ENCODE measurements around the gene CHCHD6.

Gene CHCHD6

DNA sequence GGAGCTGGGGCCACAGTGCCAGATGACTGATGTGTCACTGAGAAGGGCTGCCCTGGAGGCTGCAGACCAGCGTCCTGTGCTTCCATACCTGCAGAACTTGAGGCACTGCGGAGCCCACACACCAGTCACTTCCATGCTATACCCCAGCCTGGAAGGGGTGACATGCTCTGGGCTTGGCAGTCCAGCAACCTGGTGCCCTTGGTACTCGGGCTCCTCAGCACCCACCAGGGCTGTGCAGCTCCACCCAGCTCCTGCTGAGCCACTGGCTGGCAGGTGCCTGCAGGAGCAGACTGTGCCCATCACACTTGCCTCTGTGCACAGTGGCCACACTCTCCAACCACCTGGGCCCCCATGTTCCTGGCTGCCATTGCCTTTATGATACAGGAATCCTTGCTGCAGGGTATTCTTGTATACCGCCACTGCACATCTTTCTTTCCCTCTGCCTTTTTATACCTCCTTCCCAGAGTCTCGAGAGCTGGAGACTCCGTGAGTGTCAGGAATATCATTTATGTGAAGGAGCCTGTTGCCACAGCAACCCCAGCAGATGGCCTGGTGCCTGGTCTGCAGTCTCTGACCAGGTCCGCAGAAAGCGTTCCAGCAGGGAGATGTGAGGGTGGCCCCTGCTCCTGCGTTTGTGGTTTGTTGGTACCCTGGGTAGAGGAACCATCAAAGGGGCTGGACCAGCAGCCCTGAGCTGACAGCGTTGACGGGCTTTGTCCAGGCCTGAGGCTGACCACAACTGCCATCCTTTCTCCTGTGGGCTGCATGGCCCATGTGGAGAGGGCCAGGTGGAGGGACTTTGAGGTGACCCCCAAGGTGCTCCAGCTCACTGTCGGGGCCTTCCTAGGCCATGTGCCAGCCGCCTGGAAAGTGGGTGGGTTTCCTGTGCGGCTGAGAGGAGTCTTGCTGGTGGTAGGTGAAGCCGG, 185.5 kb downstream of the CHCHD6 start:
- no peaks in the 10 kb centered on the region for H3K36me3 ChIP-seq (ENCODE audit: control insufficient read depth, insufficient read depth, low read length)

DNA sequence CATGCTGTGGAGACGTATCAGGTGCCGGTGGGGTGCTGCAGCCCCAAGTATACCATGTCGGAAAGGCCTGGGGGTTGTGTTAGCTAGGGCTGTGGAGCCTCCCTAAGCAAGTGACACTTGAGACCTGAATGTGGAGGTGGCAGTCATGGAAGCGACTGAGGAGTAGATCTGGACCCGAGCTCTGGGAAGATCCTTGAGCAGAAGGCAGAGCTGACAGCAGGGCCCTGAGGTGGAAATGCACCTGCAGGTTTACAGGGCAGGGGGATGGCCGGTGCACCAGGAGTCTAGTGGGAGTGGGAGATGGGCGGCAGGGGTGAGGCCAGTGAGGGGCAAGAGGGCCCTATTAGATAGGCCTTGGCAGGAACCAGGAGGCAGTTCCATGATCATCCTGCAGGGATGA, 187.1 kb downstream of the CHCHD6 start:
- H3K9ac ChIP-seq (ENCODE audit: low read depth, low read length): no peak overlapping the region
- H3K36me3 ChIP-seq (ENCODE audit: control insufficient read depth, insufficient read depth, low read length): no peaks in the 10 kb centered on the region
- peaks cover 4% of the 10 kb centered on the region; the same call in 1 of the 2 replicates for H3K4me1 ChIP-seq (ENCODE audit: control insufficient read depth, insufficient read depth, low read length)
- H3K9me3 ChIP-seq (ENCODE audit: control insufficient read depth, insufficient read depth, low read length): no peaks in the 10 kb centered on the region
- no peaks in the 10 kb centered on the region for H3K27me3 ChIP-seq (ENCODE audit: control insufficient read depth, insufficient read depth, low read length)
- no peak overlapping the region for H3K4me3 ChIP-seq (ENCODE audit: low read depth, low read length)
- H3K27ac ChIP-seq (ENCODE audit: low read depth, low read length): no peak overlapping the region

More for the DNA sequence above, 185.5 kb downstream of the CHCHD6 start:
- H3K4me1 ChIP-seq (ENCODE audit: control insufficient read depth, insufficient read depth, low read length): peaks cover 4% of the 10 kb centered on the region; the same call in 1 of the 2 replicates
- no peak overlapping the region for H3K27ac ChIP-seq (ENCODE audit: low read depth, low read length)
- H3K9ac ChIP-seq (ENCODE audit: low read depth, low read length): no peak overlapping the region
- H3K9me3 ChIP-seq (ENCODE audit: control insufficient read depth, insufficient read depth, low read length): no peaks in the 10 kb centered on the region
- H3K27me3 ChIP-seq (ENCODE audit: control insufficient read depth, insufficient read depth, low read length): no peaks in the 10 kb centered on the region
- no peak overlapping the region for H3K4me3 ChIP-seq (ENCODE audit: low read depth, low read length)

DNA sequence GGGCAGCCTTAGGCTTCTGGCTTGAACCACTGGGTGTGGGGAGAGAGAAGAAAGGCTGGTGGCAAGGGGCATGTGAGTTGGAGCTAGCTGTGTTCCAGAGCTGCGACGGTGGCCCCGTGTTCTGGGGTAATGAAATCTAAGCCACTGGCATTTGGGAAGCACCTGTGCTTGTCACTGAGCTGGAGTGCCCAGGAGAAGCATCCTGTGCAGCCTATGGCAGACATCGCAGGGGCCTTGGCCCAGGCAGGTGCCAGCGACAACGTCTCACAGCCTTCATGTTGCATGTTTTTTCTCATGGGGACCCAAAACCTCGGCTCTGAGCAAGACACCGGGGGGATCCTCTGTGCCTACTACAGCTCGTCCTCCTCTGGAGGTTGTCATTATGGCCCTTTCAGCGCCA, 187.8 kb downstream of the CHCHD6 start:
- H3K9ac ChIP-seq (ENCODE audit: low read depth, low read length): no peak overlapping the region
- no peaks in the 10 kb centered on the region for H3K27me3 ChIP-seq (ENCODE audit: control insufficient read depth, insufficient read depth, low read length)
- H3K4me1 ChIP-seq (ENCODE audit: control insufficient read depth, insufficient read depth, low read length): peaks cover 4% of the 10 kb centered on the region; the same call in 1 of the 2 replicates
- no peaks in the 10 kb centered on the region for H3K9me3 ChIP-seq (ENCODE audit: control insufficient read depth, insufficient read depth, low read length)
- no peak overlapping the region for H3K4me3 ChIP-seq (ENCODE audit: low read depth, low read length)
- no peaks in the 10 kb centered on the region for H3K36me3 ChIP-seq (ENCODE audit: control insufficient read depth, insufficient read depth, low read length)
- no peak overlapping the region for H3K27ac ChIP-seq (ENCODE audit: low read depth, low read length)

DNA sequence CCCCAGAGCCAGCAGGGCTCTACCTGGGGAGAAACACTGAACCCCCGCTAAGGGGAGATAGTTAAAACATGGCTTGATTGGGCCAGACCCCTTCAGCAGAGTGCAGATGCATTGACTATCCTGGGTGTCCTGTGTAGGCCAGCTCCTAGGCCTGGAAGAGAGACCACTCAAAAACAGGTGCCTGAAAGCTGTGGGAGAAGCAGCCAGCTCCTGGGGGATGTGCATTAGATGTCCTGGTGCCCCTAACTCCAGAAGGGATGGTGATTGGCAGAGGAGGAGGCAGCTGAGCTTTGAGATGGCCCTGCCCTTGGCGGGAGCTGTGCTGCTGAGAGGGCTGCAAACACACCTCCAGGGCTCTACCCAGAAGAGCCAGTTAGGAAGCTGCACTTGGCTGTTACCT, 189.6 kb downstream of the CHCHD6 start:
- no peaks in the 10 kb centered on the region for H3K27me3 ChIP-seq (ENCODE audit: control insufficient read depth, insufficient read depth, low read length)
- no peaks in the 10 kb centered on the region for H3K9me3 ChIP-seq (ENCODE audit: control insufficient read depth, insufficient read depth, low read length)
- no peak overlapping the region for H3K4me3 ChIP-seq (ENCODE audit: low read depth, low read length)
- no peak overlapping the region for H3K9ac ChIP-seq (ENCODE audit: low read depth, low read length)
- H3K27ac ChIP-seq (ENCODE audit: low read depth, low read length): no peak overlapping the region
- peaks cover 4% of the 10 kb centered on the region; the same call in 1 of the 2 replicates for H3K4me1 ChIP-seq (ENCODE audit: control insufficient read depth, insufficient read depth, low read length)
- no peaks in the 10 kb centered on the region for H3K36me3 ChIP-seq (ENCODE audit: control insufficient read depth, insufficient read depth, low read length)

DNA sequence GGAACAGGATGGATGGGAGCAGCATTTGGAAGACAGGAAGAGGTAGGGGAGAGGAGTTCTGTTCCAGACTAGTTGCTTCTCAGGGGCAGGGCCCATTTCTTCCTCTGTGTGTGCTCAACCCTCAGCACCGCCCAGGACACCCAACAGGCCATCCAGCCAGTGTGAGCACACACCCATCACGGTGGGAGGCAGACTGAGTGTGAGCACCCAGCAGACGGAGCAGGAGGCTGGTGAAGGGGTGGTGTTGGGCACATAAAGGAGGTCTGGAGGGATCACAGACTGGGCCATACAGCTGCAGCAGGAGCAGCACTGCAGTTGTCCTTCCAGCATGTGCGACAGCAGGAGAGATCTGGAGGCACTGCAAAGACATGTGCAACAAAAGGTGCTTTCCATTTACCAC, 190.4 kb downstream of the CHCHD6 start:
- no peaks in the 10 kb centered on the region for H3K27me3 ChIP-seq (ENCODE audit: control insufficient read depth, insufficient read depth, low read length)
- H3K9me3 ChIP-seq (ENCODE audit: control insufficient read depth, insufficient read depth, low read length): no peaks in the 10 kb centered on the region
- H3K36me3 ChIP-seq (ENCODE audit: control insufficient read depth, insufficient read depth, low read length): no peaks in the 10 kb centered on the region
- no peak overlapping the region for H3K27ac ChIP-seq (ENCODE audit: low read depth, low read length)
- no peak overlapping the region for H3K4me3 ChIP-seq (ENCODE audit: low read depth, low read length)
- no peak overlapping the region for H3K9ac ChIP-seq (ENCODE audit: low read depth, low read length)
- peaks cover 4% of the 10 kb centered on the region; the same call in 1 of the 2 replicates for H3K4me1 ChIP-seq (ENCODE audit: control insufficient read depth, insufficient read depth, low read length)

DNA sequence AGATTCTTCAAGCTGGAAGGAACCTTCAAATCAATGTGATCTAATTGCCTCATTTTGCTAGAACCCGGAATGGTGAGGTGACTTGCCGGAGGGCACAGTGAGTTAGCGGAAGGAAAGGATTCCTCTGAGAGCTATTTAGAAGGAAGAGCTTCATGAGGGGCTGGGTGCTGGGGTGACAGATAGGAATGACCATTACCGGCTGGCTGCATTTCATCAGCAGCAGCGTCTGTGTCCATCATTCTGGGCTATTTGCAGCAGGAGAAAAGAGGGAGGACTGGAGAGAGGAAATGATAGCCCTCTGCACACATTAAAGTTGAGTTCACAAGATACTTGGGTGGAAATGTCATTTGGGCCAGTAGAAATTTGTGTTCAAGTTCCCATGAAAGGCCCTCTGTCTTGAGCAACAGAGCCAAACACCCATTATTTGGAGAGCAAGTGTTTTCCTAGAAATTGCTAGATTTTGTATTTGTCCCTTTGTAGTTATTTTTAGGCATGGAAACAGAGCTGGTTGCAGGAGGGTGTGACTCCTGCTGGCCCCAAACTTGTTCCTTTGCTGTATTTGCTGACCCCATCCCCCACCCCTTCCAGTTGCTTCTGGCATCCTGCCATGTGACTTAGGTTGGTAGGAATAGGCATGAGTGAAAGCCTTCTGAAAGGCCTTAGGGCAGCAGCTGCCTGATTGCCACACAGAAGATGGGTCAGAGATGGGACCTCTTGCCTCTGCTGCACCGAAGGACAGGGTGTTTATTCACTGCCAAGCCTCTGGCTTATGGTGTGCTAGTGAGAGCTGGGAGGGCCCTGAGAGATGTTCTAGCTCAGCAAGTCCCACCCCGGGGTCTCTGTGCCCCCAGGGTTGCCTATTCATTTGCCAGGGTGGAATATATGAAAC, 191.4 kb downstream of the CHCHD6 start:
- Histone ChIP-seq H3K4me1 (ENCODE audit: control insufficient read depth, insufficient read depth, low read length) (peaks cover 4% of the 10 kb centered on the region; the same call in 1 of the 2 replicates), H3K27me3 (ENCODE audit: control insufficient read depth, insufficient read depth, low read length) (no peaks in the 10 kb centered on the region), H3K27ac (ENCODE audit: low read depth, low read length) (no peak overlapping the region), H3K9me3 (ENCODE audit: control insufficient read depth, insufficient read depth, low read length) (no peaks in the 10 kb centered on the region), H3K4me3 (ENCODE audit: low read depth, low read length) (no peak overlapping the region), H3K36me3 (ENCODE audit: control insufficient read depth, insufficient read depth, low read length) (no peaks in the 10 kb centered on the region), H3K9ac (ENCODE audit: low read depth, low read length) (no peak overlapping the region)

DNA sequence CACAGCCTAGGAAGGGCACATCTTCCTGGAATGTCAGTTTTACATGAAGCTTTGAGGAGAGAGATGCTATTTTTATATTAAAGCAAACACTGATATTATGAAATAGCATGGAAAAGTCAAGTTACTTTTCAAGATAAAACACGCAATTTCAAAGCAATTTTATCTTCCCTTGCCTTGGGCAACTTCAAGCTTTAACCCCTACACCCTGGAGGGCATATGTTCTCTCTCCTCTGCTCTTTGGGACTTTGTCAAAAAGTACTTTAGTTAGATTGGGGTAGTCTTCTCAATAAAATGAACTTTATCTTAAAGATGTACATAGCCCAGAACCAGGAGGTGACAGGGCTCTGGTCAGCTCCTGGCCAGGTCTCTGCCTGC, 192.0 kb downstream of the CHCHD6 start:
- Histone ChIP-seq H3K27me3 (ENCODE audit: control insufficient read depth, insufficient read depth, low read length) (no peaks in the 10 kb centered on the region), H3K4me3 (ENCODE audit: low read depth, low read length) (no peak overlapping the region), H3K4me1 (ENCODE audit: control insufficient read depth, insufficient read depth, low read length) (peaks cover 4% of the 10 kb centered on the region; the same call in 1 of the 2 replicates), H3K9ac (ENCODE audit: low read depth, low read length) (no peak overlapping the region), H3K27ac (ENCODE audit: low read depth, low read length) (no peak overlapping the region), H3K9me3 (ENCODE audit: control insufficient read depth, insufficient read depth, low read length) (no peaks in the 10 kb centered on the region), H3K36me3 (ENCODE audit: control insufficient read depth, insufficient read depth, low read length) (no peaks in the 10 kb centered on the region)

DNA sequence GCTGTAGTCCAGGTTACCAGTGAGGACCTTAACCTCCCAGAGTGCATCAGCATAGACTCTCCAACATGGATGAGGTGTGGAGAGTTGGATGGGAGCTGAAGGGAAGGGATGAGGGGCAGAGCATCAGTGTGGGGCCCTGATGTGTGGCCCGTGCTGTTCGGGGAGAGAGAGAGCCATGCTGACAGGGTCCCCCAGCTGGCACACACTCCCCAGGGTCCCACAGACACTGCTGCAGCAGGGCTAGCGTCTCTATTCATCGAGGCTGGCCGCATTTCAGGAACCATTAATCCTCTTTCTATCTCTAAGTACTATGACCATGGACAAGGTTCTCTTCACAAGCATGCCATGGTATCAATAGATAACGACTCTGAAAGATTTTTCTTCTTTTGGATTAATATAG, 192.9 kb downstream of the CHCHD6 start:
- H3K4me3 ChIP-seq (ENCODE audit: low read depth, low read length): no peak overlapping the region
- peaks cover 4% of the 10 kb centered on the region; the same call in 1 of the 2 replicates for H3K4me1 ChIP-seq (ENCODE audit: control insufficient read depth, insufficient read depth, low read length)
- no peak overlapping the region for H3K27ac ChIP-seq (ENCODE audit: low read depth, low read length)
- no peaks in the 10 kb centered on the region for H3K36me3 ChIP-seq (ENCODE audit: control insufficient read depth, insufficient read depth, low read length)
- H3K9ac ChIP-seq (ENCODE audit: low read depth, low read length): no peak overlapping the region
- H3K27me3 ChIP-seq (ENCODE audit: control insufficient read depth, insufficient read depth, low read length): no peaks in the 10 kb centered on the region
- no peaks in the 10 kb centered on the region for H3K9me3 ChIP-seq (ENCODE audit: control insufficient read depth, insufficient read depth, low read length)

DNA sequence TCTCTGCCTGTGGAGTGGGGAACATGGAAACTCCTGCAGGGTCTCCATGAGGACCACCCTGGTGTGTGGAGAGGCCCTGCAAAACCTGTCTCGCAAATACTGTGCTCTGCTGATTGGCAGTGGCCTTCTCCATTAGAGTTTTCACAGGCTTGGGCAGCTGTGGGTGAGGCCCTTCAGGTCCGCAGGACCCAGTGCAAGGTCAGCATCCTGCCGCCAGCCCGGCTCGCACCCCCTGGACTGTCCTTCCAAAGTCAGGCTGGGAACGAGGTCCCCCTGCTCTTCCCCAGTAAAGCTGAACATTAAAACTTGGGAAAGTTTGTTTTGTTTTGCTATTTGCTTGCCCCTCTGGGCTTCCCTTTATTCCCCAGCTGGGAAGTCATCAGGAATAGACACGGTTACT, 193.9 kb downstream of the CHCHD6 start:
- peaks cover 4% of the 10 kb centered on the region; the same call in 1 of the 2 replicates for H3K4me1 ChIP-seq (ENCODE audit: control insufficient read depth, insufficient read depth, low read length)
- H3K9me3 ChIP-seq (ENCODE audit: control insufficient read depth, insufficient read depth, low read length): no peaks in the 10 kb centered on the region
- H3K9ac ChIP-seq (ENCODE audit: low read depth, low read length): no peak overlapping the region
- no peaks in the 10 kb centered on the region for H3K36me3 ChIP-seq (ENCODE audit: control insufficient read depth, insufficient read depth, low read length)
- no peak overlapping the region for H3K27ac ChIP-seq (ENCODE audit: low read depth, low read length)
- H3K4me3 ChIP-seq (ENCODE audit: low read depth, low read length): no peak overlapping the region
- no peaks in the 10 kb centered on the region for H3K27me3 ChIP-seq (ENCODE audit: control insufficient read depth, insufficient read depth, low read length)

DNA sequence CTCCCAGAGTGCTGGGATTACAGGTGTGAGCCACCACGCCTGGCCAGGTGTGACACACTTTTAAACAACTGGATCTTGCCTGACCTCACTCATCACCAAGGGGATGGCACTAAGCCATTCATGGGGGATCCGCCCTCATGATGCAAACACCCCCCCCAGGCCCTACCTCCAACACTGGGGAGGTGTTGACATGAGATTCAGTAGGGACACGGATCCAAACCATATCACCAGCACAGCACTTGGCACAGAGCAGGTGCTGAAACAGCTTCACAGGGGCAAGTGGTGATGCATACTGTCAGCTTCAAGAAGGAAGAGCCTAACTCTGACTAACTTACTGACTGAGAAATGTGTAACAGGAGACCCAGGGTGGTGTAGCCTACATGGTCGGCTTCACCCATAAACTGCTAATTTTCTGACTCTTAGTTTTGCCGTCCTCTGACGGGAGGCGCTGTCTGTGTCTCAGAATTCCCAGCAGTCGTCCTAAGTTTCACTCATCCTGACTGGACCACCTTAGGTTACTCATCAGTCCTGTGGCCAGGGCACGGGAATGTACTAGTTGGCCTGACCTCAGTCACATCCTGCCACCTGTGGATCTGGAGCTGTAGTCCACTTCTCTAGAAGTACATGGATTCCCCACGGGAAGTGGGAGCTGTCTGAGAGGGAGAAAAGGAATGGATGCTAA, 197.0 kb downstream of the CHCHD6 start:
- Histone ChIP-seq H3K4me3 (ENCODE audit: low read depth, low read length) (no peak overlapping the region), H3K36me3 (ENCODE audit: control insufficient read depth, insufficient read depth, low read length) (no peaks in the 10 kb centered on the region), H3K9ac (ENCODE audit: low read depth, low read length) (no peak overlapping the region), H3K9me3 (ENCODE audit: control insufficient read depth, insufficient read depth, low read length) (no peaks in the 10 kb centered on the region), H3K27ac (ENCODE audit: low read depth, low read length) (no peak overlapping the region), H3K27me3 (ENCODE audit: control insufficient read depth, insufficient read depth, low read length) (no peaks in the 10 kb centered on the region), H3K4me1 (ENCODE audit: control insufficient read depth, insufficient read depth, low read length) (no peaks in the 10 kb centered on the region)

All from HUES48 (cell line).